Adrenal gland (tissue), 5 donors: ENCODE measurements around the gene ASH1L.
"Not testable (repeated sequence)": the region's sequence is repeated elsewhere in the genome, so short reads cannot be mapped to it uniquely, and the experiment has no call there.

Source experiments
- POLR2A ChIP-seq, 2 donors: fragments of 450-650 bp; IDR thresholded peaks; one replicate each; pipeline ENCODE4 v1.6.1; 2017; ENCODE audit warnings: antibody characterized with exemption in 2 of 2, mild to moderate bottlenecking in 2 of 2, moderate library complexity in 1 of 2
- TF ChIP-seq, protein P1 (sequence below), 6 experiments: fragments of 450-650 bp in 4 of 6; fragments of 200-600 bp in 2 of 6; sonication (generic) in 1 of 6; IDR thresholded peaks; 1 replicate in 5 of 6; 2 replicates in 1 of 6; pipeline versions ENCODE4 v1.5.1 to v1.8.0; 2016 to 2021; ENCODE audit warnings: antibody characterized with exemption in 6 of 6, mild to moderate bottlenecking in 2 of 6, moderate library complexity in 1 of 6
- donor health status: DM: no; HTN: no; CAD: no.

DNA sequence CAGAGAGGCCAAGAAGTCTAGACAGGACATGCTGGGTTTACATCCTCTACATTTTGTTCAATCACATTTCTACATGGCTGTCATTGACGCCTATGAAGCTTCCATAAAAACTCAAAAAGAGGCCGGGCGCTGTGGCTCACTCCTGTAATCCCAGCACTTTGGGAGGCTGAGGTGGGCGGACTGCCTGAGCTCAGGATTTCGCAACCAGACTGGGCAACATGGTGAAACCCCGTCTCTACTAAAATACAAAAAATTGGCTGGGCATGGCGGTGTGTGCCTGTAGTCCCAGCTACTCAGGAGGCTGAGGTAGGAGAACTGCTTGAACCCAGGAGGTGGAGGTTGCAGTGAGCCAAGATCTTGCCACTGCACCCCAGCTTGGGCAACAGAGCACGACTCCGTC is 150.8 kb downstream of the ASH1L start:
- TF ChIP-seq, protein P1, sequence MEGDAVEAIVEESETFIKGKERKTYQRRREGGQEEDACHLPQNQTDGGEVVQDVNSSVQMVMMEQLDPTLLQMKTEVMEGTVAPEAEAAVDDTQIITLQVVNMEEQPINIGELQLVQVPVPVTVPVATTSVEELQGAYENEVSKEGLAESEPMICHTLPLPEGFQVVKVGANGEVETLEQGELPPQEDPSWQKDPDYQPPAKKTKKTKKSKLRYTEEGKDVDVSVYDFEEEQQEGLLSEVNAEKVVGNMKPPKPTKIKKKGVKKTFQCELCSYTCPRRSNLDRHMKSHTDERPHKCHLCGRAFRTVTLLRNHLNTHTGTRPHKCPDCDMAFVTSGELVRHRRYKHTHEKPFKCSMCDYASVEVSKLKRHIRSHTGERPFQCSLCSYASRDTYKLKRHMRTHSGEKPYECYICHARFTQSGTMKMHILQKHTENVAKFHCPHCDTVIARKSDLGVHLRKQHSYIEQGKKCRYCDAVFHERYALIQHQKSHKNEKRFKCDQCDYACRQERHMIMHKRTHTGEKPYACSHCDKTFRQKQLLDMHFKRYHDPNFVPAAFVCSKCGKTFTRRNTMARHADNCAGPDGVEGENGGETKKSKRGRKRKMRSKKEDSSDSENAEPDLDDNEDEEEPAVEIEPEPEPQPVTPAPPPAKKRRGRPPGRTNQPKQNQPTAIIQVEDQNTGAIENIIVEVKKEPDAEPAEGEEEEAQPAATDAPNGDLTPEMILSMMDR (IDR thresholded peaks at IDR 0.05) = not testable (repeated sequence)
- TF ChIP-seq POLR2A (IDR thresholded peaks at IDR 0.05) = not testable (repeated sequence)
